K562 treated with DMSO at 1 percent for 24 hours (cell line): ENCODE results near the gene MTHFSD. TPM values are rescaled to one million over a fixed set of nuclear protein-coding genes. Genes with fewer than 3 reads are reported as not detected.

Experiments
- total RNA-seq: library from RNA; unstranded; fragments of 300-600 nt; gene quantifications from 2 replicates; pipeline ENCODE4 v1.2.3, GENCODE V29; 2022; ENCODE audit warnings: low read depth; ENCODE audit not compliant: insufficient read depth

The MTHFSD gene, protein sequence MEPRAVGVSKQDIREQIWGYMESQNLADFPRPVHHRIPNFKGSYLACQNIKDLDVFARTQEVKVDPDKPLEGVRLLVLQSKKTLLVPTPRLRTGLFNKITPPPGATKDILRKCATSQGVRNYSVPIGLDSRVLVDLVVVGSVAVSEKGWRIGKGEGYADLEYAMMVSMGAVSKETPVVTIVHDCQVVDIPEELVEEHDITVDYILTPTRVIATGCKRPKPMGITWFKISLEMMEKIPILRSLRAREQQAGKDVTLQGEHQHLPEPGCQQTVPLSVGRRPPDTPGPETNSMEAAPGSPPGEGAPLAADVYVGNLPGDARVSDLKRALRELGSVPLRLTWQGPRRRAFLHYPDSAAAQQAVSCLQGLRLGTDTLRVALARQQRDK
- total RNA-seq = 10.8 and 11.6 TPM in 2 replicates

DNA sequence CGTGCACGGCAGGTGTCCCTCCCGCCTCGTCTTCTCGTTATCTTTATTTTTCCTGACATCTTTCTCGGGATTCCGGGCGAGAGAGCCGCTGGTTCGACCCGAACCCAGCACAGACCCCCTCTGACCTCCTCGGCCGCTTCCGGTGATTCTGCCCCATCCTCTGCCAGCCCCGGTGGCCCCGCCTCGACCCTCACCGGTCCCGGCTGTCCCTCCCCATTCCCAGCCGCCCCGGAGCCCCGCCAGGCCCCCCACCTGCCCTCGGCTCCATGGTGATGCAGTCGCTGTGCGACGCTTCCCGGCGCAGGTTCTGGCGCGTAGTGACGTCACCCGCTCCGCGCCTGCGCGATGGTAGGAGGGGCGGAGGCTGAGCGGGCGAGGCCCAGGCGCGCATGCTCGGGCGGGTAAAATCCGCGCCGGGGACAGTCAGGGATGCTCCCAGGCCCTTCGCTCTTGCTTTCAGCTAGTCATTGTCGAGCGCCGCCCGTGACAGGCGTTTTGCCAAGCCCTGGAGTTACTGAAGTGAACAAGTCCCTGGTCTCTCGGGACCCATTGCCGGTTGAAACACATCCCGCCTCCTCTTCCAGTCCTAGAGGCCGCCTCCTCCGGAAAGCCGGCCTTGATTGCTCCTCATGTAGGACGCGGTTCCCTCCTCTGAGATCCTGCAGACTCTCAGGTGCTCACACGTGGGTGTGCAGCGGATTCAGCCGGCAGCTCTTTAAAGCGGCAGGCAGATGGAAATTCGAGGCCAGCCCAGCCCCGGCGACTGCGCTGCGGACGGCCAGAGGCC lies at the start of gene MTHFSD:
MTHFSD (minus strand) TSS at position 319 of the 787 bp plus-strand sequence; CDS start at position 268, 51 bp downstream.

DNA sequence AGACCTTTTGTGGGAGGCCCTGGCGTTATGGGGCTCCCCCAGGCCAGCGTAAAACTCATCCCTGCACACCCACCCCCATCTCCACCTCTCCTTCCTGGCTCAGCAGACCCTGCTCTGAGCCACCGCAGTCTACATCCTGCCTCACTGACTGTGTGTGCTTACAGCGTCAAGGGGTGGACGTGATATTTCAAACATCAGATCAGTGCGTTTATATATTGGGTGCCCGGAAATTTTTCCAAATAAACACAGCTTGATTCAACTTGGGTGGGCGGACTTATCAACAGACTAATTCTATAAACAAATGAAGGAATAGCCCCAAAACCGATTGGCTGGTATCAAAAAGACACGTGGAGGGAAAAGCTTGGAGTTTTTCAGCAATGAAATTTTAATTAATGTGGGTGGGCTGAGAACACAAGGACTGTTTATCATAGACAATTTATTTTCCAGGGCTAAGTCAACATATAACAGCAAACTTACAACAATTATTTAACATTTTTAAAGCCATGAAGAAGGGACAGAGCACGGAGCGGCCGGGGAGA lies 23.1 kb upstream of the MTHFSD start, which contains the start of gene FOXL1:
FOXL1 (plus strand) TSS at position 489 of the 539 bp plus-strand sequence. CDS start 175 bp downstream, outside the sequence.

DNA sequence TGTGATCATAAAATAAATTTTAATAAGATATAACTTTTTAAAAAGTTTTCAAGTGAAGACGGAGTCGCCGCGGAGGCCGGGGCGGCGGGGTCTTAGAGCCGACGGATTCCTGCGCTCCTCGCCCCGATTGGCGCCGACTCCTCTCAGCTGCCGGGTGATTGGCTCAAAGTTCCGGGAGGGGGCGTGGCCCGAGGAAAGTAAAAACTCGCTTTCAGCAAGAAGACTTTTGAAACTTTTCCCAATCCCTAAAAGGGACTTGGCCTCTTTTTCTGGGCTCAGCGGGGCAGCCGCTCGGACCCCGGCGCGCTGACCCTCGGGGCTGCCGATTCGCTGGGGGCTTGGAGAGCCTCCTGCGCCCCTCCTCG lies 11.5 kb upstream of the MTHFSD start, which contains the start of gene FOXC2:
FOXC2 (plus strand) TSS at position 229 of the 365 bp plus-strand sequence. CDS start 507 bp downstream, outside the sequence.

DNA sequence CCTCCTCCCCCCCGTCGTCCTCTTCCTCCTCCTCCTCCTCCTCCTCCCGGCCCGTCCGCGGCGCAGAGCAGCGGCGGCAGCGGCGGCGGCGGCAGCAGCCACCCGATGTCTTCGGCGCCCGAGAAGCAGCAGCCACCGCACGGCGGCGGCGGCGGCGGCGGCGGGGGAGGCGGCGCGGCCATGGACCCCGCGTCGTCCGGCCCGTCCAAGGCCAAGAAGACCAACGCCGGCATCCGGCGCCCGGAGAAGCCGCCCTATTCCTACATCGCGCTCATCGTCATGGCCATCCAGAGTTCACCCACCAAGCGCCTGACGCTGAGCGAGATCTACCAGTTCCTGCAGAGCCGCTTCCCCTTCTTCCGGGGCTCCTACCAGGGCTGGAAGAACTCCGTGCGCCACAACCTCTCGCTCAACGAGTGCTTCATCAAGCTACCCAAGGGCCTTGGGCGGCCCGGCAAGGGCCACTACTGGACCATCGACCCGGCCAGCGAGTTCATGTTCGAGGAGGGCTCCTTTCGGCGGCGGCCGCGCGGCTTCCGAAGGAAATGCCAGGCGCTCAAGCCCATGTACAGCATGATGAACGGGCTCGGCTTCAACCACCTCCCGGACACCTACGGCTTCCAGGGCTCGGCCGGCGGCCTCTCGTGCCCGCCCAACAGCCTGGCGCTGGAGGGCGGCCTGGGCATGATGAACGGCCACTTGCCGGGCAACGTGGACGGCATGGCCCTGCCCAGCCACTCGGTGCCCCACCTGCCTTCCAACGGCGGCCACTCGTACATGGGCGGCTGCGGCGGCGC lies 44.4 kb downstream of the MTHFSD start, which contains the start of gene FOXF1:
FOXF1 (plus strand) TSS at position 63 of the 797 bp plus-strand sequence; CDS start at position 106, 43 bp downstream.

Other genes starting within 250 kb of the MTHFSD start
- not detected in 2 replicates for gene FOXF1, start 44.7 kb downstream of the MTHFSD start, total RNA-seq
- gene FOXC2, start 11.6 kb upstream of the MTHFSD start, total RNA-seq = 0.73 and 0.82 TPM in 2 replicates
- 0.08 TPM in 1 of 2 replicates, not detected in the other for gene FOXL1, start 23.3 kb upstream of the MTHFSD start, total RNA-seq